ENCODE results near the gene BEND6. TPM values are rescaled to one million over a fixed set of nuclear protein-coding genes. Genes with fewer than 3 reads are reported as not detected.

Gene BEND6
- total RNA-seq, 1 donor from 2014 or later = 0.46 TPM

- no peak for DNase-seq (ENCODE audit: low spot score, unreplicated experiment)
- Mint-ChIP-seq H3K4me1 (ENCODE audit: low read depth) (peaks cover 6% of the 10 kb centered on the region), H3K27ac (no peak overlapping the region), H3K9me3 (ENCODE audit: low read depth) (no peaks in the 10 kb centered on the region), H3K27me3 (peaks cover 55% of the 10 kb centered on the region), H3K36me3 (ENCODE audit: insufficient read depth) (no peaks in the 10 kb centered on the region), H3K4me3 (ENCODE audit: low read depth) (no peak overlapping the region)
- no peak for TF ChIP-seq CTCF (IDR thresholded peaks at IDR 0.05; ENCODE audit: unreplicated experiment)
Measured at GRCh38 chr6:56957856-56958255, 2.9 kb downstream of the BEND6 start.

GRCh38 chr6:56958481-56958880 is 3.6 kb downstream of the BEND6 start:
- Mint-ChIP-seq H3K27ac (no peak overlapping the region), H3K4me3 (ENCODE audit: low read depth) (no peak overlapping the region), H3K9me3 (ENCODE audit: low read depth) (no peaks in the 10 kb centered on the region), H3K4me1 (ENCODE audit: low read depth) (peaks cover 6% of the 10 kb centered on the region), H3K27me3 (peaks cover 48% of the 10 kb centered on the region), H3K36me3 (ENCODE audit: insufficient read depth) (no peaks in the 10 kb centered on the region)
- no peak for DNase-seq (ENCODE audit: low spot score, unreplicated experiment)
- TF ChIP-seq CTCF (IDR thresholded peaks at IDR 0.05; ENCODE audit: unreplicated experiment) = no peak

- no peak for DNase-seq (ENCODE audit: low spot score, unreplicated experiment)
- Mint-ChIP-seq H3K27me3 (peaks cover 42% of the 10 kb centered on the region), H3K36me3 (ENCODE audit: insufficient read depth) (no peaks in the 10 kb centered on the region), H3K4me1 (ENCODE audit: low read depth) (peaks cover 4% of the 10 kb centered on the region), H3K9me3 (ENCODE audit: low read depth) (no peaks in the 10 kb centered on the region), H3K27ac (no peak overlapping the region), H3K4me3 (ENCODE audit: low read depth) (no peak overlapping the region)
- TF ChIP-seq CTCF (IDR thresholded peaks at IDR 0.05; ENCODE audit: unreplicated experiment) = no peak
Measured at GRCh38 chr6:56959094-56959493, 4.2 kb downstream of the BEND6 start.

DNA sequence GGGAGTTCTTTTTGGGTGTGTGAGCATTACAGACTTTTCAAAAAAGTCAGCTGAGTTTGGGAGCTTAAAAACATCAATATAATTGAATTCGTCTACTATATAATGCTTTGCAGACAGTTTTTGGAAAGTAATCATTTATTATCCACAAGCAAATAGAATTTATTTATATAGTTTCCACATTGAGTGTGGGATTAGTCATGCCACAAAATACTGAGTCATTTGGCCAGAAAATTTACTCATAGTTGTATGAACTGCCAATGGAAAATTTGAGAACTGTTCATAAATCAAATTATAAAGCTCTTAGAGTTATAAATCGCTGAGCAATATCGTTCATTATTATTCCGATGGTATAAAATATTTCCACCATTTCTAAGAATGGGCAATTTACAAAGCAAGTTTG is 5.0 kb downstream of the BEND6 start:
- peaks cover 3% of the 10 kb centered on the region for H3K4me1 Mint-ChIP-seq (ENCODE audit: low read depth)
- H3K36me3 Mint-ChIP-seq (ENCODE audit: insufficient read depth) = no peaks in the 10 kb centered on the region
- no peak for DNase-seq (ENCODE audit: low spot score, unreplicated experiment)
- H3K27me3 Mint-ChIP-seq = peaks cover 39% of the 10 kb centered on the region
- no peaks in the 10 kb centered on the region for H3K9me3 Mint-ChIP-seq (ENCODE audit: low read depth)
- no peak overlapping the region for H3K27ac Mint-ChIP-seq
- TF ChIP-seq CTCF (IDR thresholded peaks at IDR 0.05; ENCODE audit: unreplicated experiment) = no peak
- no peak overlapping the region for H3K4me3 Mint-ChIP-seq (ENCODE audit: low read depth)

GRCh38 chr6:56961151-56961550 is 6.2 kb downstream of the BEND6 start:
- H3K36me3 Mint-ChIP-seq (ENCODE audit: insufficient read depth) = no peaks in the 10 kb centered on the region
- H3K27ac Mint-ChIP-seq = no peak overlapping the region

More at GRCh38 chr6:56961151-56961550, 6.2 kb downstream of the BEND6 start:
- Mint-ChIP-seq H3K27me3 (peaks cover 29% of the 10 kb centered on the region), H3K9me3 (ENCODE audit: low read depth) (no peaks in the 10 kb centered on the region), H3K4me1 (ENCODE audit: low read depth) (no peaks in the 10 kb centered on the region), H3K4me3 (ENCODE audit: low read depth) (no peak overlapping the region)
- no peak for TF ChIP-seq CTCF (IDR thresholded peaks at IDR 0.05; ENCODE audit: unreplicated experiment)
- no peak for DNase-seq (ENCODE audit: low spot score, unreplicated experiment)
